ENCODE results near the gene FBXW12. TPM values are rescaled to one million over a fixed set of nuclear protein-coding genes. Genes with fewer than 3 reads are reported as not detected.

FBXW12 gene
- total RNA-seq, 2 donors from 2014 or later, result not detected

DNA sequence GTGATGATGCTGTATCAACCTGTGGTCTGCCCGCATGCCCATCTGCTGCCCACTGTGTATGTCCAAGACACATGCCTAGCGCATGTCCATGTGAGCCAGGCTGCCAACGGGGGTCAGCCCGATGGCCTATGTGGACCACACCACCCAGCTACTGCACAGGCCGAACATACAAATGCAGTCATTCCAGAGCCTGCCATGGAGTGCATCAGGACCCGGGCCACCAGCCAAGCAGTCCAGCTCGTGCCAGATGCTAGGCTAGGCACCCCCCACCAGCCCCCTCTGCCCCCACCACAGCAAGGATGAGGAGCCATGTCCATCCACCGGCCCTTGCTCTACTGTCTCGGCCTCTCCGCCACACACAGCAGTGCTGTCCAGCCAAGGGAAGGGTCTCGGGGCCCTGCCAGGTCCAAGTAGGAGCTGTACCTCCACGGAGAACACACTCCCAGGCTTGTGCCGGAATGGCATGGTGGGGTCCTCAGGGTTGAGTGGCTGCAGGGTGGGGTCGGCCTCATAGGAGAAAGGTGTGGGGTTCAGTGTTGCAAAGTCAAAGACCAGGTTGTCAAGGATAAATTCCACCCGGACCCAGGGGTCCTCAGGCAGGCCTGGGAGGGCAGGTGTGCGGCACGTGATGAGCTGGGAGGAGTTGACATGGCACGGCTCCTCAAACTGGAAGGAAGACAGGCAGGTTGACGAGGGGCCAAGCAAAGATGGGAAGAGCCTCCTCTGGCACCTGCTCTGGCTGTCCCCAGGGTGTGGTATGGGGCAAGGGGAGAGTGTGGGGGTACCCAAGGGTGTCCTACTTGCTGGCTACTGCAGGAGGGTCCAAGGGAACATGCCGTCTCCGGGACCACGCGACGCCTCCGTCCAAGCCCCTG, 42.6 kb downstream of the FBXW12 start:
- Mint-ChIP-seq H3K4me1 (no peaks in the 10 kb centered on the region), H3K27ac (no peak overlapping the region), H3K36me3 (ENCODE audit: low read depth) (no peaks in the 10 kb centered on the region), H3K4me3 (no peak overlapping the region), H3K27me3 (no peaks in the 10 kb centered on the region)
- DNase-seq (no peak), ATAC-seq (no peak)
- H3K9me3 ChIP-seq (ENCODE audit: control insufficient read depth, low read length, poor library complexity, severe bottlenecking), result no peaks in the 10 kb centered on the region

GRCh38 chr3:48415251-48415953, 43.4 kb downstream of the FBXW12 start:
- no peaks in the 10 kb centered on the region for H3K36me3 Mint-ChIP-seq (ENCODE audit: low read depth)
- H3K4me3 Mint-ChIP-seq, result no peak overlapping the region
- no peaks in the 10 kb centered on the region for H3K4me1 Mint-ChIP-seq
- no peaks in the 10 kb centered on the region for H3K9me3 ChIP-seq (ENCODE audit: control insufficient read depth, low read length, poor library complexity, severe bottlenecking)
- DNase-seq, result no peak
- no peak overlapping the region for H3K27ac Mint-ChIP-seq
- ATAC-seq, result no peak
- no peaks in the 10 kb centered on the region for H3K27me3 Mint-ChIP-seq

DNA sequence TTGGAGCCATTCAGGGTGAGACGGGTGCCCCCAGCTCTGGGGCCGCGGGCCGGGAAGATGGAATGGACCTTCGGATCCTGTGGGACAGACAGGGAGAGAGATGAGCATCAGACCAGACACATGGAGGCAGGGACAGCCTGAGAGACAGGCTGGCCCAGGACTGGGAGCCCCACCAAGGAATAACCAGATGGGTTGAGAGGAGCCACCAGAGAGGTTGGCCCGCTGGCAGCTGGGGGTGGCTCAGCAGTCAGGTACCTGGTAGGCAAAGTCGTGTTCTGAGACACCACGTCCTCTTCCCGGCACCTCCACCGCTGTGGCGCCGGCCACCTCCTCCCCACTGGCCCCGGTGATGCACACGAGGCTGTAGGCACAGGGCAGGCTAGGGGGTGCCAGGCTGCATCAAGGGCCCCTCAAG, 44.1 kb downstream of the FBXW12 start:
- peaks cover 2% of the 10 kb centered on the region for H3K4me1 Mint-ChIP-seq
- ATAC-seq (no peak), DNase-seq (no peak)
- no peak overlapping the region for H3K27ac Mint-ChIP-seq
- no peaks in the 10 kb centered on the region for H3K36me3 Mint-ChIP-seq (ENCODE audit: low read depth)
- H3K9me3 ChIP-seq (ENCODE audit: control insufficient read depth, low read length, poor library complexity, severe bottlenecking), result no peaks in the 10 kb centered on the region
- no peaks in the 10 kb centered on the region for H3K27me3 Mint-ChIP-seq
- no peak overlapping the region for H3K4me3 Mint-ChIP-seq

DNA sequence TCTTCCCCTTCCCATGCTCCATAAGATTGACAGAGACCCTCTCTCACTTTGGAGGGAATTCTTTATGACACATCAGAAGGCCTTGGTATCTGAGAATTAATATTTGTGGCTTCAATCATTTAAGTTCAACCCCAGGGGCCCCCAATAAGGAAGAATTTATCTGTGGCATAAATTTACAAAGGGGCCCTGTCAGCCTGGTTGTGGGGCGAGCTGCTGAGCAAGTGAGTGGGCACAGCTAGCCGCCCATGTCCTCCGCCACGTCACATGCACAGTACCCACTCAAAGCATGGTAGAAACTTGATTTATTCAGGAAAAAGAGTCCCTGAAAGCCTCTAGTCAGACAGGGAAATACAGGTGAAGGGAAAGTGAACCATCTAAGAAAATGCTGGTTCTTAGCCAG, 44.5 kb downstream of the FBXW12 start:
- ATAC-seq, result no peak
- no peaks in the 10 kb centered on the region for H3K27me3 Mint-ChIP-seq
- H3K4me3 Mint-ChIP-seq, result no peak overlapping the region
- H3K36me3 Mint-ChIP-seq (ENCODE audit: low read depth), result no peaks in the 10 kb centered on the region
- peaks cover 3% of the 10 kb centered on the region for H3K4me1 Mint-ChIP-seq
- H3K27ac Mint-ChIP-seq, result no peak overlapping the region
- no peaks in the 10 kb centered on the region for H3K9me3 ChIP-seq (ENCODE audit: control insufficient read depth, low read length, poor library complexity, severe bottlenecking)
- no peak for DNase-seq

DNA sequence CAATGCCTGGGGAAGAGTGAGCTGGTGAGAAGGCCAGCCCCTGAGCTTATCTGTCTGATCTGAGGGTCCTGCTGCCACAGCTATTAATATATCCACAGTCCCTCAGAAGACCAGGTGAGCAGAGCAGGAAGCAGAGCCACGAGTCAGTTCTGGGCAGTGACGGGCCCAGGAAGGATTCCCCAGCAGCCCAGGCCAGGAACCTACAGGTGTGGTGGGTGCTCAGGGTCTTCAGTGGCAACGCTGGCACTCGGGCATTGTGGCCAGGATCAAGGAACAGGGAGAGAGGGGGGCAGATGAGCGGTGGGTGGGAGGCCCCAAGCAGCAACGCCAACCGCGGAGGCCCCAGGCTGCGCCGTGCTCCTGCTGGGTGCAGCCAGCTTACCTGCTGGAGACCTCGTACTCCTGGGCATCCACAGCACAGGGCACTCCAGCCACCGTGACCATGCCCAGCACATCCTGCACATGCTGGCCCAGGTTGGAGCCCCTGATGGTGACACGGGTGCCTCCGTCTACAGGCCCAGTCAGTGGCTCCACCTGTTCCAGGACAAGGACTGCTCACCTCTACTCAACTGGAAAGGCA, 45.6 kb downstream of the FBXW12 start:
- no peak for ATAC-seq
- Mint-ChIP-seq H3K36me3 (ENCODE audit: low read depth) (no peaks in the 10 kb centered on the region), H3K4me1 (peaks cover 7% of the 10 kb centered on the region), H3K27me3 (no peaks in the 10 kb centered on the region), H3K4me3 (no peak overlapping the region), H3K27ac (no peak overlapping the region)
- no peak for DNase-seq
- H3K9me3 ChIP-seq (ENCODE audit: control insufficient read depth, low read length, poor library complexity, severe bottlenecking), result no peaks in the 10 kb centered on the region

GRCh38 chr3:48418140-48418539, 46.1 kb downstream of the FBXW12 start:
- no peaks in the 10 kb centered on the region for H3K36me3 Mint-ChIP-seq (ENCODE audit: low read depth)
- DNase-seq (no peak), ATAC-seq (no peak)
- H3K27ac Mint-ChIP-seq, result no peak overlapping the region
- no peaks in the 10 kb centered on the region for H3K9me3 ChIP-seq (ENCODE audit: control insufficient read depth, low read length, poor library complexity, severe bottlenecking)
- H3K4me1 Mint-ChIP-seq, result peaks cover 10% of the 10 kb centered on the region
- no peaks in the 10 kb centered on the region for H3K27me3 Mint-ChIP-seq
- H3K4me3 Mint-ChIP-seq, result no peak overlapping the region

DNA sequence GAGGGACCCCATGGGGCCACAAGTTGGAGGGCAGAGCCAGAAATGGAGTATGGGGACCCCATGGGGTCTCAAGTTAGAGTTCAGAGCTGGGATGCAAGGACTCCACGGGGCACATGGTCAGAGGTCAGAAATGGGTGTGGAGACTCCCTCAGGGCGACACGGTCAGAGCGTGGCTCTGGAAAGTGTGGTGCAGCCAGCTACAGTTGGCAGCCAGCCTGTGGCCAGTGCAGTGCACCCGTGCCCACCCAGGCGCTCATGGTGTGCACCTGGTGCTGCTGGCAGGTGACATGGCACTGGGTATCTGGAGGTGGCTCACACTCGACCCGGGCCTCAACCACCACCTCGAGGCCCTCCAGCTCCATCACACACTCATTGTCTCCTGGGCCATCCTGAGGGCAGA, 46.6 kb downstream of the FBXW12 start:
- Mint-ChIP-seq H3K4me3 (no peak overlapping the region), H3K36me3 (ENCODE audit: low read depth) (no peaks in the 10 kb centered on the region), H3K27me3 (no peaks in the 10 kb centered on the region), H3K4me1 (peaks cover 11% of the 10 kb centered on the region), H3K27ac (no peak overlapping the region)
- H3K9me3 ChIP-seq (ENCODE audit: control insufficient read depth, low read length, poor library complexity, severe bottlenecking), result no peaks in the 10 kb centered on the region
- ATAC-seq (no peak), DNase-seq (no peak)

DNA sequence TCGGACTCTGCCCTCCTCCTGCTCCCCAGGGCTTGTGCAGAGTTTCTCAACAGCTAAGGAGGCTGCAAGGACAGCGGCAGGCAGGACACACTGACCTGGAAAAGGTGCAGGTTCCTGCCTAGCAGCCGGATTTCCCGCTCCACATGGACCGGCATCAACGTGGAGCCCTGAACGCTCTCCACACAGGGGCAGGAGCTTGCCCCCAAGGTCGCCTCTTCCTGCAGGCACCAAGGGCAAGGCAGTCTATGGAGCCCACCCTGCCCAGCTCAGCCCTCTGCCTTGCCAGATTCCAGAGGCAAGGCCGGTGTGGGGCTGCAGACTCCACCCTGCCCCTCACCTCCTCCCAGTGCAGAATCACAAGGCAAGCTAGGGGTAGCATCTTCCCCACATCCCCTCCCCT, 47.1 kb downstream of the FBXW12 start:
- Mint-ChIP-seq H3K4me1 (peaks cover 11% of the 10 kb centered on the region), H3K27me3 (no peaks in the 10 kb centered on the region), H3K27ac (no peak overlapping the region), H3K36me3 (ENCODE audit: low read depth) (no peaks in the 10 kb centered on the region), H3K4me3 (no peak overlapping the region)
- no peak for ATAC-seq
- H3K9me3 ChIP-seq (ENCODE audit: control insufficient read depth, low read length, poor library complexity, severe bottlenecking), result no peaks in the 10 kb centered on the region
- no peak for DNase-seq

DNA sequence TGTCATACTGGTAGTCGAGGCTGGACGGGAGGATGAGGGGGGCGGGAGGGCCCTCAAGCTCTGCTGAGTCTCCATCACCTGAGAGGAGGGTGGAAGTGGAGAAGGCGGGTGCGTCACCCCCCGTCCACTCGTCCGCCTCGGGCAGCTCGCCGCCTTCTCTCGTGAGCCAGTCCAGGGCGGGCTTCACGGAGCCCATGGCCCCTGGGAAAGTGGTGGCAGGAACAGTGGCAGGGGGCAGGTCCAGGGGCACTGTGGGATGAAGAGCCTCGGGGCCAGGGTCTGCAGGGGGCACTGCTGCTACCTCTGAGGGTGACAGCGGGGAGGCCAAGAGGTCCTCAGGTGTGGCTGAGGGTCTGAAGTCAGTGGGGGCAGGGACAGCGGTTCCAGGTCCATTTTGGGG, 47.6 kb downstream of the FBXW12 start:
- Mint-ChIP-seq H3K27ac (no peak overlapping the region), H3K4me3 (no peak overlapping the region), H3K4me1 (peaks cover 11% of the 10 kb centered on the region), H3K27me3 (no peaks in the 10 kb centered on the region), H3K36me3 (ENCODE audit: low read depth) (no peaks in the 10 kb centered on the region)
- ATAC-seq, result no peak
- H3K9me3 ChIP-seq (ENCODE audit: control insufficient read depth, low read length, poor library complexity, severe bottlenecking), result no peaks in the 10 kb centered on the region
- DNase-seq, result no peak

DNA sequence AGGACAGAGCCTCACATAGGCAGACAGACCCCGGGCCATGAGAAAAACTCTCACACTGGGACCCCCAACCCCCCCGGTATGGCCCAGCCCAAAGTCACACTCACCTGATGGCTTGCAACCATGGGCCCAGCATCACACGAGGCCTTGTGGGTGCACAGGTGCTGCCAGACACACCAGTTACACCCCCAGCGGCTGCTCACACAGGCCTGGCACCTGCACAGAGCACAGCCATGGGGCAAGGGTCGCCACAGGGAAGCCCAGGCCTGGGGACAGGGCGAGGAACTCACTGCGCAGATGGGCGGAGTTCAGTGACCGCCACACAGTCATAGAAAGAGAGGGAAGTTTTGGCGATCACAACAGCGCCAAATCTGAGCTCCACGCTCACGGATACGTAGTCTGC, 48.5 kb downstream of the FBXW12 start:
- H3K9me3 ChIP-seq (ENCODE audit: control insufficient read depth, low read length, poor library complexity, severe bottlenecking), result no peaks in the 10 kb centered on the region
- Mint-ChIP-seq H3K27ac (no peak overlapping the region), H3K4me3 (no peak overlapping the region), H3K27me3 (no peaks in the 10 kb centered on the region), H3K4me1 (peaks cover 11% of the 10 kb centered on the region), H3K36me3 (ENCODE audit: low read depth) (no peaks in the 10 kb centered on the region)
- ATAC-seq (no peak), DNase-seq (no peak)

DNA sequence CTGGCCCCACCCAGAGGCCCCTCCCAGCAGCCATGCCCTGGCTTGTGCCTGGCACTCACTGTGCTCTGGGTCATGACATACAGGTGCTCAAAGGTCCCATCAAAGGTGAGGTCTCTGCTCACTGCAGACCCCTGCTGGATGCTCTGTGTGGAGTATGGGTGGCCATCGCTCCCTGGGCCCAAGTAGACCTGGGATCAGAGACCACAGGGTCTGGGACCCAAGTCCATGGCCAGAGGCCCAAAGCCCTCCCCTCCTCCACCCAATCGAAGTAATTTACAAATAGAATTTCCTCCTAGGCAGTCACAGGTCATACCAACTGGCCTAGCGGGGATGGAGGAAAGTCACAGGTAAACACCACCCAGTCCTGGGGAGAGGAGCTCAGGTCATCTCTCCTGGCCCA, 50.3 kb downstream of the FBXW12 start:
- ATAC-seq, result no peak
- Mint-ChIP-seq H3K36me3 (ENCODE audit: low read depth) (no peaks in the 10 kb centered on the region), H3K27me3 (no peaks in the 10 kb centered on the region), H3K27ac (no peak overlapping the region), H3K4me3 (no peak overlapping the region), H3K4me1 (peaks cover 15% of the 10 kb centered on the region)
- DNase-seq, result no peak
- H3K9me3 ChIP-seq (ENCODE audit: control insufficient read depth, low read length, poor library complexity, severe bottlenecking), result no peaks in the 10 kb centered on the region

- Mint-ChIP-seq H3K4me3 (no peak overlapping the region), H3K27ac (no peak overlapping the region), H3K4me1 (peaks cover 17% of the 10 kb centered on the region), H3K27me3 (no peaks in the 10 kb centered on the region), H3K36me3 (ENCODE audit: low read depth) (no peaks in the 10 kb centered on the region)
- ATAC-seq, result no peak
- no peaks in the 10 kb centered on the region for H3K9me3 ChIP-seq (ENCODE audit: control insufficient read depth, low read length, poor library complexity, severe bottlenecking)
- DNase-seq, result no peak
Observed at GRCh38 chr3:48422681-48423080, 50.7 kb downstream of the FBXW12 start.

DNA sequence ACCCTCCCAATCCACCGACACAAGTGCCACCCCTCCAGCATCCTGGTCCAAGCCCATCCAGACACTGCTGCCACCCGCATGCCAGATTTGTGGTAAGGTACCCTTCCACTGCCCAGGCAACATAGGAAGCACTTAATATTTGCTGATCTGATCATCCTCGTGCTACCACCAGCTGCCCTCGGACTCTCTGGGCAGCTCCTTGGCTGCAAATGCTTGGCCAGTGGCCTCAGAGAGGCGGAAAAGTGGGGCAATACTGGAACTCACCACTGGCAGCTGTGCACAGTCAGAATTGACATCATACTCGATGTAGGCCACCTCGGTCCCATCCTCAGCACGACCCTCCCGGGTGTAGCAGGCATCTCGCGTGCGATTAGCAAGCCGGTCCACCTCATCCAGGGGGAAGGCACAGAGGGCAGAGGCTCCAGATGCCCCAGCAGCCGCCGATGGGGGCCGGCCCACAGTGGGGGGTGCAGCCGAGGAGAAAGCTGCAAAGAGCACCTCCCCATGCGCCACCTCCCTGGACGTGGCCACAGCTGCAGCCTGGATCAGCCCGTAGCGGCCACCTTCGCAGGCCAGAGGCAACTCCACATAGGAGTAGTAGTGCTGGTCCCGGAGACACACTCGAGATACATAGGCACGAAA, 51.3 kb downstream of the FBXW12 start:
- H3K4me1 Mint-ChIP-seq, result peaks cover 17% of the 10 kb centered on the region
- H3K4me3 Mint-ChIP-seq, result no peak overlapping the region
- no peaks in the 10 kb centered on the region for H3K36me3 Mint-ChIP-seq (ENCODE audit: low read depth)
- no peaks in the 10 kb centered on the region for H3K9me3 ChIP-seq (ENCODE audit: control insufficient read depth, low read length, poor library complexity, severe bottlenecking)
- no peak overlapping the region for H3K27ac Mint-ChIP-seq
- ATAC-seq (no peak), DNase-seq (no peak)
- H3K27me3 Mint-ChIP-seq, result no peaks in the 10 kb centered on the region

Measured in T-helper 17 cell (primary cell).